Left cardiac atrium (tissue), 4 donors: ENCODE results near the gene PRKCE. TPM values are rescaled to one million over a fixed set of nuclear protein-coding genes. Genes with fewer than 3 reads are reported as not detected.
A peak's percentile ranks its signal among the peaks of the same experiment; 100 is the strongest.

Experiments used
- ATAC-seq, 2 donors: fragments of 200-7000 bp; cut with Tn5 transposase; one replicate each; pipeline ENCODE4 v1.9.1; 2020; ENCODE audit warnings: mild to moderate bottlenecking in 2 of 2, moderate library complexity in 2 of 2
- DNase-seq: peaks from one replicate; pipeline ENCODE4 v3.0.0-alpha.2; 2020
- intact Hi-C, 2 donors: fragments of 100-400 bp; cut with DNase I; formaldehyde crosslinking; loops; one replicate each; pipeline versions ENCODE4 v1.14.1 to v1.15.1; 2022 to 2023
- total RNA-seq, 2 donors: library from RNA; stranded (reverse); fragmentation: NEBNext Ultra II Directional; extraction: Animal tissue kit (Norgen Biotek cat#: 25700); gene quantifications; one replicate each; pipeline ENCODE4 v1.2.1, GENCODE V29; 2021
- donor health status: DM: no; HTN: yes; CAD: no.
- donor health status: DM: no; HTN: yes; CAD: no; lungs with severe emphysema.
- donor health status: DM: yes; HTN: yes; CAD: no.
- donor health status: Dilated cardiomyopathy.

Gene PRKCE
- total RNA-seq, 2 donors from 2014 or later = 17.9 to 24.8 TPM

DNA sequence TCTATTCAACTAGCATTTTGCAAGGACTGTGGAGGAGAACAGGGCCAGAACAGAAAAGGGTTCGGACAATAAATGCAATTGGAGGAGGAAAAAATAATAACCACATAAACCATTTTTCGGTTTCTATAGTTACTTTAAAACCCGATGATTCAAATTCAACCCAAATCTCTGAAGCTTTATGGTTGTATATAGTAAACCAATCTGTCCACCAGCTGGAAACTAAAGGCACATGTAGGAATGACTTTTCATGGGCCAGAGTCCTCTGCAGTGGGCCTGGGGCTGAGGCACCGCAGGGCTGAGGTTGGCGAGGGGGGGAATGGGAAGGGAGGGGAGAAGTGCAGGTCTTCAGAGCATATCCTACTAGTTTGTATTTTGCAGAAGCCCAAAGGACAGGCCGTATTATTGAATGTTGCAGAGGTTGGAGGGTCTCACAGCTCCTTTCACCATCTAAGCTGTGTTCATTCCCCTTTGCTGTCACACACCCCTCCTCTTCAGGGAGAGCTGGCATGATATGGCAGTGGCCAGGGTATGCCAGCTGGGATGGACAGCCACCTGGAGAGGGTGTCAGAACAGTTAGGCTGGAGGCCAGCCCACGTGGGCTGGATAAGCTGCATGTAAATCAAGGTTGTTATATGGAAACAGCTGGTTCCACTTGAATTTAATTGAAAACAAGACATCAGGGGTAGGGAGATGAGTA, 267.1 kb downstream of the PRKCE start:
- intact Hi-C loops = no loop called here
- ATAC-seq (peak in 1 of 2 donors; percentile 31), DNase-seq (no peak)

DNA sequence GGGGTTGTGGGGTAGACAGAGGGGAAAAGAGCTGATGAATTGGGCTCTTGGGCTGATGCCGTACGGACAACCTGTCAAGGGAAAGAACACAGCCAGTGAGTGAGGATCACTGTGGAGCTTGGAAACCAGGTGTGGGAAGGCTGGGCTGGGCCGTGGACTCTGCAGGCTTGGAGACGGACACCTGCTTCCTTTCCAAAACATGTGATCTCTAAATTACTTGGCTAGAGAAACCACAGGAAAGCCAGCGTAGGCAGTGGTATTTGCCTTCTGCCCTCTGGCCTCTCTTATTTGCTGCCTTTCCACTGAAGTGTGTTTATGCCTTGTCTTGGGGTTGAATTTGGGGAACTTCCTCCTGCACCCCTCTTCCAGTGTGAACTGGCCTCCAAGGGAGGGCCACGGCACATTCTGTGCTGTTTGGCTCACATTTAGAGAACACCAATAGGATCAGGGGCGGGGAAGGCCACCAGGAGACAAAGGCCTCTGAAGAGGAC, 267.7 kb downstream of the PRKCE start:
- intact Hi-C loops = no loop called here
- ATAC-seq = no peak
- no peak for DNase-seq

DNA sequence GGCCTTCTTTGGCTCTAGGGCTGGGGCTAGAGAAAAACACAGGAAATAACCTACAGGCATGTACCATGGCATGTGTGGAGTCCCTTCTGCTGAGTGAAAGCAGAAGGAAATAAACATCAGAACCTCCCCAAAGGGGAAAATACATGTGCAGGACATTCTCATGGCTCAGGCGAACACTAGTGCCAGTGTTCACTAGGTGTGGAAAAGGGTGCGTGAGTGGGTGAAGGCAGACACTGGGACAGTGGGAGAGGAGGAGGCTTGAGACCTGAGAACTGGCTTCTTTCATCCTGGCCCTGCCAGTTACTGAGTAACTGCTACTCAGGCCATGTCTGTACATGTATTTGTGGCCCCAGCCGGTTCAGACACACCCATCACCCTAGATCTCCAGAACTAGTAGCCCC, 268.2 kb downstream of the PRKCE start:
- ATAC-seq (no peak), DNase-seq (no peak)
- intact Hi-C loops = loop anchor here in 1 of 2 donors (5.0 kb wide), 1 partner anchor 32 kb away; no protein-coding TSS in a partner anchor

DNA sequence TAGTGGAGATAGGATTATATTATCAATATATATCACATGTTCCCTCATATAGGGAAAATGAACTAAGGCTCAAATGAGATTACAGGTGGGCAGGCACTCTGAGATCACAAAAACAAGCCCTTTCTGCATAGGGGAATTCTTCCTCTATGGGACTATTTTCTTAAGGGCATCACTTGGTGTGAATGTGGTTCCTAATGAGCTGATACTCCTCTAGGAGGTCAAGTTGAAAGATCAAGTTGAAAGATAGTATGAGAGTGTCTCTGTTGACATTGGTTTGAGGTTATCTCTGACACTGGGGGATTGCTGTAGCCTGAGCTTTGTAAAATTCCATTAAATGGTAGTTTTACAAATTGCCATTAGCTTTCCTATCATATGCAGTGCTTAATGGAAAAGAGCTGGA, 270.4 kb downstream of the PRKCE start:
- ATAC-seq (no peak), DNase-seq (no peak)
- intact Hi-C loops = loop anchor here in 1 of 2 donors (5.0 kb wide), 1 partner anchor 35 kb away; no protein-coding TSS in a partner anchor

DNA sequence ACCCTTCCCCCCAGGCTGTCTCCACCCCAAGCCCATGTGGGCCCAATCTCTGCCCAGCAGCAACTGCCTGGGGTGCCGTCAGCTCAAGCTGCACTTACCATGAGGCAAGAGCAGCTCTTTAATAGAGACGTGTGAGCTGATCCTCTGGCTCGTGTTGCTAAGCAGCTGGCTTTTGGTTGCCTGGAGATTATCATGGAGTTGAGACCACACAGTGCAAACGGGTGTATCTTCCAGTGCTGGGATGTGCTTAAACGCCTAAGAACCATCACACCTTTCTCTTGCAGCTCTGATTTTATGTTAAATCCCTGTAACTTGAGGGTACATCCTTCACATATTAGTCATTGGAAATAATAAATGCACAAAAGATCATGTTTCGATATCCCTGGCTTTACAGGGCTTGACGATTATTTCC, 271.1 kb downstream of the PRKCE start:
- intact Hi-C loops = loop anchor here in 1 of 2 donors (5.0 kb wide), 1 partner anchor 35 kb away; no protein-coding TSS in a partner anchor
- DNase-seq (peak; percentile 70), ATAC-seq (peak; percentile 87 to 92)

DNA sequence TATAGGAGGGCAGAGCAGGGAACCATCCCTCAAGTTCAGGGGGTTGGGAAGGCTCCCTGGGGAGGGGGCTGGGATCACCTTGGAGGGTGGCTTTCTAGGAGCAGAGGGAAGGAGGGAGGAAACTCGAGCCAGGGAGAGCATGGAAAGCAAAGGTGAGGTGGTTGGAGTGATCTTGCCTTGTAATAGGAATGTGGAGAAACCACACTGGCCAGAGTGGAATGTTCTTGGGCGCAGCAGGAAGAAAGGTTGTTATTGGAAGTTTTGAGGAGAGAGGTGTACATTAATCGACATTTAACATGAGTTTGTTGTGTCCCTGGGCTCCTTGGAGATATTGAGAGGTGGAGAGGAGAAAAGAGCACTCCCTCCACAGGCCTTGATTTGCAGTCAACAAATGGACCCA, 272.2 kb downstream of the PRKCE start:
- DNase-seq (no peak), ATAC-seq (no peak)
- intact Hi-C loops = loop anchor here in 1 of 2 donors (5.0 kb wide), 1 partner anchor 36 kb away; no protein-coding TSS in a partner anchor

DNA sequence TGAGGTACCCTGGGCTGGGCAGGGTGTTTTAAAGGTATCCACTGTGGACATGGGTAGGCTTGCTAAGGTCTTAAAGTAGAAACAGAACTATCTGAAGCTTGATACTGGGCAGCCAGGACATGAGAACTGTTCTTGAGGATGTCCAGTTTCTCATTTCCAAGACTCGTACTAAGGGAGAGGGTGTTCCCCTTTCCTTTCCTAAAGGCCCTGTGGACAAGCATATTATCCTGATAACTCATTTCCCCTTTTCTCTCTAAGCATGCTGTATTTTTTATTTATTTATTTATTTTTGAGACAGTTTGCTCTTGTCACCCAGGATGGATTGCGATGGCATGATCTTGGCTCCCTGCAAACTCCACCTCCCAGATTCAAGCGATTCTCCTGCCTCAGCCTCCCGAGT, 273.6 kb downstream of the PRKCE start:
- no peak for ATAC-seq
- intact Hi-C loops = no loop called here
- no peak for DNase-seq

DNA sequence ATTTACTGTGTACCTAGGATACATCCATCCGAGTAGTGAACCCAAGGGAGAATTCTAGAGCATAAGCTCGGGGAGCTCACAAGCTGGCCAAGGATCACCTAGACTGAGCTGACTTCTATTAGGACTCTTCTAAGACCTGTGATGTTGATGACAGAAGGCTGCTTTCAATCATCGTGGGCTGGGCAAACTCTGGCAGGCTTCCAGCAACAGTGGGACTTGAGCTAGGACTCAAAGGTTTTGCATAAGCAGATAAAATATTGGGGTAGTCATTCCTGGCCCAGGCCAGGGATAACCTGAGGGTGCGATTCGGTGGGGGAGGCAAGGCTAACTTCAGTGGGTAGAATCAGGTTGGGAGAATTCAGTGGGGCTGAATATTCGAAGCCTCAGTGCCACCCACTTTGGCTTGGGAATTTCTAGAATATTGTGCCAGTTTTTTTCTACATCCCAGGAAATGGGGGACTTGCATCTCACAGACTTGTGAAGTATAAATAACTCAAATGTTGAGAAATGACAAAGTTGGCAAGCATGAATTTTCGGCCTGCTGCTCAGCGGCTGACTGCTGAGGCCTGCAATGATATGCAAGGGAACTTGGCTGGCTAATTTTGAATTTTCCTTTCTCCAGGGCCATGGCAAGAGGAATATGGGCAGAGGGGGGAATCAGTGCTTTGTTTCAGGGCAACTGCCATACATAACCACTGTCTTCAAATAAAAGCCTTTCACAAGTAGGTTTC, 274.3 kb downstream of the PRKCE start:
- DNase-seq (no peak), ATAC-seq (peak in 1 of 2 donors; percentile 27)
- intact Hi-C loops = no loop called here

DNA sequence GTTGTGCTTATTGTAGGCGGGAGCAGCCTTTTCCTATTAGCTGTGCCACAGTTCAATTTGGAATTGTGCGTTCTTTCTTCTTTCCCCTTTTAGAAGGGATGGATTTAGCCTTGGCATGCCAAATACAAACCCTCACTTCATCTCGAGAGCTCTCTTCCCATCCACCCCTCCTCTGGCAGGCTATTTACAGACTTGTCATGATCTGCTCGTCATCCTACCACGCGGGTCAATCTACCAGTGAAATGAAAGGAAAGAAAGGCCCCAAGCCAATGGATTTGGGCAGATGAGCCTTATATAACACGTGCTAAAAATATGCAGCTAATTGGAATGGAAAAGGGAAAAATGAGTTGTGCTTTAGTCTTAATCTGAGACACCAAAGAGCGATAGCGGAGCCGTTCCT, 277.5 kb downstream of the PRKCE start:
- DNase-seq (peak; percentile 63), ATAC-seq (peak; percentile 82 to 84)
- intact Hi-C loops = no loop called here

DNA sequence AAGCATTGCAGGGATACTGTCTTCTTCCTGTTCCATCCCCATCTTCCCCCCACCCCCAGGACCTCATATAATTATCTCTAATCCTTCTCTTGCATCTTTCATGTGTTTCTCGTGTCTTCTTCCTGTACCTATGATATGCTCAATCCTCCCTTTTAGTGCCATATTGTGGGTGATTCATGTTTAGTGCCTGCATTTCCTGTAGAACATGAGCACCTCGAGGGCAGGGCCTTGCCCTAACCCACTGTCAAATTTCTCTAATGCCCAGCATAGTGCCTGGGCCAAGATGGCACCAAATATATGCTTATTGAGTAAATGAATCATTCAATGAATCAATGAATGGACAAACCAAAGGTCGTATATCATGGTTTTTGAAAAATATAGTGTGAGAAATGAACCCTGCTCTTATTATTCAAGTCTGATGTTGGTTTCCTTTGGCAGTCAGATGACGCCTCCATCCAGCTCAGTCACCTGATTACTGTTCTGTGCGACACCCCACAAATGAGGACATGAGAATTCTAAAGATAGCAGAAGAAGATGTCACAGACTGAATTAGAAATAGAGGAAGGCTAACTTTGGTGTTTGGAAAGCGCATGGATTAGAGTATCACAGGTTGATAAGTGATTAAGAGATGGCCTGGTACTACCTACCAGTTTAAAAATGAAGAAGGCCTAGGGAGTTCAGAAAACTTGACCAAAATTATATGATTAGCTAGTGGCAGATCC, 278.4 kb downstream of the PRKCE start:
- DNase-seq (no peak), ATAC-seq (peak; percentile 42 to 63)
- intact Hi-C loops = no loop called here

DNA sequence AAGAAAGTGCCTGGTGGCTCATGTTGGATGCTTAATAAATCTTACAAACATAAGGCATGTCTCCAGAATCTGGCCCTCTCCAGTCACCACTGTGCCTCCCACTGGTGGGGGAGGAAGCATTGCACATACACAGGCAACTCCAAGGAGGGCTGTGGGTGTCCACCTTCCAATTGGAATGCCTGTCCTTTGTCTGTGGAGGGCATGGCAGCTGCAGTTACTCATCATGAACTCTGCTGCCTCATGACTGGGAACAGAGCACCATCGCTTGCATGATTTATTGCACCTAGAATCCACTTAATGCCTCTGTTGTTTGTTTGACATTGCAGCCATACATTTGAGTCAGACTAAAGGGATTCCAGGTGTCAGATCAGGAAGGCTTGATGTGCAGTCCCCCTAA, 278.9 kb downstream of the PRKCE start:
- peak in 1 of 2 donors; percentile 11 for ATAC-seq
- intact Hi-C loops = no loop called here
- no peak for DNase-seq

DNA sequence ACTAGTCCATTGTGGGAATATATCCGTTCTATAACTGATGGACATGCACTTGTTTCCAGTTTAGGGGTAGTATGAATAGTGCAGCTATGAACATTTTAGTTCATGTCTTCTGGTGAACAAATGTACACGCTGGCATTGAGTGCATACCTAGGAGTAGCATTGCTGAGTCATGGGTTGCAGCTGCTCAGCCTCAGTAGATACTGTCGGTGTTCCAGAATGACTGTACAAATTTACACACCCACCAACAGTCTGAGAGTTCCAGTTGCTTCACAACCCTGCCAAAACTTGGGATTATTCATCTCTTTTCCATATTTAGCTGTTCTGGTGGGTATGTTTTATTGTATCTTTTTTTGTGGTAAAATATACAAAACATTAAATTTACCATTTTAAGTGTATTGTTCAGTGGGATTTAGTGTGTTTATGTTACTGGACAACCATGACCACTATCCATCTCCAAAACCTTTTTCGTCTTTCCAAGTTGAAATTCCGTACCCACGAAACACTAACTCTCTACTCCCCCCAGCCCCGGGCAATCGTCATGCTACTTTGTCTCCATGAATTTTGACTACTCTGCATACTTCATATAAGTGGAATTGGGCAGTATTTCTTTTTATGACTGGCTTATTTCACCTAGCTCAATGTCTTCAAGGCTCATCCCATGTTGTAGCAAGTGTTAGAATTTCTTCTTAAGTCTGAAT, 281.0 kb downstream of the PRKCE start:
- intact Hi-C loops = no loop called here
- DNase-seq (no peak), ATAC-seq (no peak)

DNA sequence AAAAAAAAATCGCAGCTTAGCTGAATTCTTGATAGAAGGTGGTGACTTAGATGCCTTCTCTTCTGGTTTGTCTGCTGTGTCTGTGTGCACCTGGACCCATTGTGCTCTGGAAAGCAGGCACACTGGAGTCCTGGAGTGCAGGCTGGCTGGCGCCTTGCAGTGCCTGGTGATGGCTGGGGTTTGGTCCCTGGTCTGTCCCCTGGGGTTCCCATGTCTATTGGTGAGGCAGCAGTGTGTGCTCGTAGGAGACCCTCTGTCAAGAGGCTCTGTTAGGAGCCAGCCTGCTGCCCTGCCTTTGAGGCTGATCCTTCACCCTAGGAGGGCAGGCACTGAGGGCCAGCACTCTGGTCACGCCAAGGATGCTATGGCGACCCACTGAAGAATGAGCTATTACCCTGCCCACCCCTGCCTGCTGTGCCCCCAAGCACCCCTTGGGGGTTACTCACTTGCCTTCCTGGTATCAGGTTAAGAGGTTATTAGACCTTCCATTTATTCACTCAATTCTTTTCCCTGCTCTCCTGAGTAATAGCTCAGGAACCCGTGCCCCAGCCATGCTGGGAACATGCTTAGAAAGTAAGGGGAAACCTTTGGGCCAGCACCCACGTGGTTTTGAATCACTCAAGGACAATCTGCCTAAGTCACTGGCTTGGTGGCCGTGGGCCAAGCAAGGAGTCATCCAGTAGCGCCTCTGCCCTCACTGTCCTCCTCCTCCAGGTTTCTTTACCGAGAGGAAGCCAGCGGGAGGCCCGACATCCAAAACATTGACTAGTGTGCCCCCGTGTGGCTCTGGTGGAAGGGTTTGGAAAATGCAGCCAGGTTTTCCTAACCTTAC, 284.5 kb downstream of the PRKCE start:
- ATAC-seq (peak; percentile 81 to 91), DNase-seq (peak; percentile 97)
- intact Hi-C loops = loop anchor here (2.0 to 5.0 kb wide), 2 partner anchors 154 to 293 kb away; no protein-coding TSS in a partner anchor

DNA sequence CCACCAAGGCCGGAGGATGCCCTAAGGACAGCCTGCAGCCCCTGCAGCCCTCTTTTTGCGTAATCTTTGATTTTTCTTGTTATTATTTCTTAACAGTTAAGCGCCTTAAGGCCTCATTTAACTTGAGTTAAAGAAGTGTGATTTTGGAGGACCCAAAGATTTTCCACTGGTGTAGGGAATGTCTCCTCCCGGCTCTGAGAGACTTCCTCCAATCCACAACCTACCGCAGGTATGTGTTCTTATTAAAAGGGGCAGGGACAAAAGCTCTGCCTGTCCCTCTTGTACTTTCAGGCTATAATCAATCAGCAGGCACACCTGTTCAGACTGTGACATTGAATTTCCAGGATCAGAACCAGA, 285.1 kb downstream of the PRKCE start:
- intact Hi-C loops = loop anchor here (2.0 to 5.0 kb wide), 2 partner anchors 154 to 294 kb away; no protein-coding TSS in a partner anchor
- no peak for ATAC-seq
- DNase-seq = no peak

DNA sequence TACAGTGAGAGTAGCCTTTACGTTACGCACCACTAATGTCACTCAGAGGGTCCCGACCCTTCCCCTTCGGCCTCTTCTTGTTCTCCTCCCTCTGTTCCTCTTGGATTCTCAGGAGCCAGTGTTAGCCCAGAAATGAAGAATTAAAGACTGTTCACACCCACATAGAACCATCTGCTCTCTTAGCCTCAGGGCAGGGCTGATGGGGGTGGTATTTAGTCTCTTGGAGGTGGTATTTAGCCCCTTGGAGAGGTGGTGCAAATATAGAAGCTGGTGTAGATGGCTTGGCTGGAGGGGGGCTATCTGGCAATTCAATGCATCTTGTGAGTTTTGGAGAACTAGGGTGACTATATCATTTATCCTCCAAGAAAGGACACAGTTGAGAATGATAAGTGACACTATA, 286.5 kb downstream of the PRKCE start:
- ATAC-seq = no peak
- intact Hi-C loops = loop anchor here (2.0 to 5.0 kb wide), 2 partner anchors 156 to 295 kb away; no protein-coding TSS in a partner anchor

DNA sequence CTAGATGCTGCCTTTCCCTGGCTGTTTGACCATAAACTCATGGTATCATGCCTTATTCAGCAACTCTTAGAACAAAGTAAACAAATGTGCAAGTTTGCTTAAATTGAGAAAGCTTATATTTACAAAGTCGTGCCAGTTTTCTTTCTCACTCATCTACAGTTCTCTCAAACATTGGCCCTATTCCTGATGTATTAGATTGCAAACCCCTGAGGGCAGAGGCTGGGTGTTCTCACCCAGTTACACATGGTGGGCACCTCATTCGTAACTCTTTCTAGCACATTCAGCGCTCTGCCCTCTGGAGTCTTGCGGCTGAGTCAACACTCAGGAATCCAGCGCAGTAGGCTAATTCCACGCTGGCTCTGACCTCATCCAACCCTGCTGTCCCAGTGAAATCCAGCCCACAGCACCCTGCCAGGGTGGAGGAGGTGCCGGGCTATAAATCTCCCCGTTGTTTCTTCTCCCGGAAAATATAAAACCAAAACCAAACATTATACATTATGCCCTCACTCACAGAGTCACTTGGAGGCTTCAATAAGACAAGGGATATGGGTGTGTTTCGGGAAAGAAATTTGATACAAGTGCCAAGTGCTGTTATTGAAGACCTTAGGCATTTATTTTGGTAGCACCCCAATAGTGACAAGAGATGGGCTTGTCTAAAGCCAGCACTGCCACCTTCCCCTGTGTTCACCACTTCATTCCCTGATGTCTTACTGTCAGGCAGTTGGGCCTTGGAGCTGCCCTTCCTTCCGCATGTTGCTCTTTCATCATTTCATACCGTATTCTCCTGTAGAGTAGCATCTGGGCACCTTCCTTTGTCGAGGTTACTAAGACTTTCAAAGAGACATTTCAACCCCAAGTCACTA, 287.4 kb downstream of the PRKCE start:
- DNase-seq = peak; percentile 72
- intact Hi-C loops = loop anchor here in 1 of 2 donors (5.0 kb wide), 1 partner anchor 157 kb away; no protein-coding TSS in a partner anchor
- peak; percentile 92 to 93 for ATAC-seq

More for the DNA sequence above, 286.5 kb downstream of the PRKCE start:
- DNase-seq = no peak
